ENCODE measurements around the gene TNFSF11.

TNFSF11 gene

GRCh38 chr13:42633495-42633894 lies 59.5 kb downstream of the TNFSF11 start:
- no peak for TF ChIP-seq ZFX (IDR thresholded peaks at IDR 0.05)
- H3K27ac ChIP-seq = no peak overlapping the region

DNA sequence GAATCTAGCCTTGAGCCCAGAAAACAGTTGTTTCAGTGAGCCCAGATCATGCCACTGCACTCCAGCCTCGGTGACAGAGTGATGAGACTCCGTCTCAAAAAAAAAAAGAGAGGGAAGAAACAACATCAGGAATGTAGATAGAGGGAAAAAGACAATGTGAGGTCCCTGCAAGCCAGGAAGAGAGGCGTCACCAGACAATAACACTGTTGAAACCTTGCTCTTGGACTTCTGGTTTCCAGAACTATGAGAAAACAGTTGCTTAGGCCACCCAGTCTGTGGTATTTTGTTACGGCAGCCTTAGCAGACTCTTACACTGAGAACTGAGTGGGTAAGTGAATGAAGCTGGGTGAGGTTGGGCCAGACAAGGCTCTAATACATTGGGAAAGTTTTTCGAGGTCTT lies 64.1 kb downstream of the TNFSF11 start:
- TF ChIP-seq ZFX (IDR thresholded peaks at IDR 0.05) = no peak
- no peak for TF ChIP-seq CTCF (conservative IDR thresholded peaks at IDR 0.05)
- no peak overlapping the region for H3K27ac ChIP-seq

DNA sequence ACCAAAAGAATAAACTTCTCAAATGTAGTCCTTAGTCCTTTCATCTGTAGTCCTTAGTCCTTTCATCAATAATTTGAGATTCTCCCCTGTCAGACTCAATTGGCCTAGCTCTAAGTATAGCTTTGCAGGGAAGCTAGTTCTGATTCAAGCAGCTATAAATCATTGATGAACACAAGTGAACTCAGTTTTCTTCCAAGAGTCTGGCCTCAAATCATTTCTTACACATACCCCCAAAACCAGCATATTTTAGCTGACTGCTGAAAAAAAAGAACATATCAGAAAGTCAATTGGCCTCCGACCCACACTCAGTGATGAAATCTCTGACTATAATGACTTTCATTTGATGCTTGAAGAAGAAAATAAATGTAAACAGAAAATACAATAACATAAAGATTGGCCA lies 64.9 kb downstream of the TNFSF11 start:
- no peak overlapping the region for H3K27ac ChIP-seq
- TF ChIP-seq CTCF (conservative IDR thresholded peaks at IDR 0.05) = no peak
- no peak for TF ChIP-seq ZFX (IDR thresholded peaks at IDR 0.05)

GRCh38 chr13:42643076-42643475 lies 69.1 kb downstream of the TNFSF11 start:
- H3K27ac ChIP-seq = no peak overlapping the region
- TF ChIP-seq CTCF (conservative IDR thresholded peaks at IDR 0.05) (no peak), ZFX (IDR thresholded peaks at IDR 0.05) (no peak)

GRCh38 chr13:42644841-42645240 lies 70.9 kb downstream of the TNFSF11 start:
- H3K27ac ChIP-seq = no peak overlapping the region
- TF ChIP-seq CTCF (conservative IDR thresholded peaks at IDR 0.05) (no peak), ZFX (IDR thresholded peaks at IDR 0.05) (no peak)

GRCh38 chr13:42645717-42646116 lies 71.8 kb downstream of the TNFSF11 start:
- TF ChIP-seq ZFX (IDR thresholded peaks at IDR 0.05) (no peak), CTCF (conservative IDR thresholded peaks at IDR 0.05) (no peak)
- H3K27ac ChIP-seq = no peak overlapping the region

GRCh38 chr13:42649141-42649540 lies 75.2 kb downstream of the TNFSF11 start:
- no peak overlapping the region for H3K27ac ChIP-seq
- TF ChIP-seq ZFX (IDR thresholded peaks at IDR 0.05) (no peak), CTCF (conservative IDR thresholded peaks at IDR 0.05) (no peak)

GRCh38 chr13:42649831-42650230 lies 75.9 kb downstream of the TNFSF11 start:
- H3K27ac ChIP-seq = no peak overlapping the region
- no peak for TF ChIP-seq CTCF (conservative IDR thresholded peaks at IDR 0.05)
- TF ChIP-seq ZFX (IDR thresholded peaks at IDR 0.05) = no peak

Measured in C4-2B (cell line).